ENCODE results near the gene TMC2. TPM values are rescaled to one million over a fixed set of nuclear protein-coding genes. Genes with fewer than 3 reads are reported as not detected.

TMC2 gene
- total and polyA plus RNA-seq, 3 donors from 2014 or later = 0.56 to 0.63 (median 0.59) TPM

MicroRNAs encoded within 50 kb of the gene (microRNA counts, 767-probe panel; counts per million panel counts)
- 0 to 152 counts per million in 2 donors for microRNA hsa-miR-1292

Small RNA genes within 50 kb of the gene (microRNA-seq; reads per million reads assigned to microRNA genes)
- 2.8 to 3.5 reads per million in 2 donors for gene MIR1292 (ENCODE audit: borderline number of aligned reads in 2 of 2, borderline replicate concordance in 1 of 2)

Small RNA genes within 50 kb of the gene (small RNA-seq; reads per million reads assigned to genes)
- 0 reads per million in 2 donors for gene SNORA51
- gene SNORD110 = 0 reads per million in 2 donors
- gene SNORD56 = 0 reads per million in 2 donors
- 0 reads per million in 2 donors for gene SNORD57
- gene SNORD86 = 0 reads per million in 2 donors

Other genes with a start within 250 kb of the TMC2 start
- gene TGM3, start 240.6 kb upstream of the TMC2 start, total RNA-seq = 1 to 10 TPM; 2.6 to 3.1 TPM
- gene TGM3, start 240.6 kb upstream of the TMC2 start, polyA plus RNA-seq (ENCODE audit: insufficient read depth, low read depth, low replicate concordance) = 4.9 TPM
- gene TGM6, start 155.7 kb upstream of the TMC2 start, total RNA-seq = not detected
- not detected for gene TGM6, start 155.7 kb upstream of the TMC2 start, polyA plus RNA-seq (ENCODE audit: insufficient read depth, low read depth, low replicate concordance)
- 100 to 1,000 TPM; 140 to 207 TPM for gene SNRPB, start 65.8 kb upstream of the TMC2 start, total RNA-seq
- gene SNRPB, start 65.8 kb upstream of the TMC2 start, polyA plus RNA-seq (ENCODE audit: insufficient read depth, low read depth, low replicate concordance) = 171 TPM
- 10 to 100 TPM in 1 of 2 donors, 1 to 10 TPM in 1; 9.9 to 11.7 TPM for gene ZNF343, start 27.7 kb upstream of the TMC2 start, total RNA-seq
- 11.0 TPM for gene ZNF343, start 27.7 kb upstream of the TMC2 start, polyA plus RNA-seq (ENCODE audit: insufficient read depth, low read depth, low replicate concordance)
- 100 to 1,000 TPM; 110 TPM for gene NOP56, start 116.1 kb downstream of the TMC2 start, total RNA-seq
- 125 TPM for gene NOP56, start 116.1 kb downstream of the TMC2 start, polyA plus RNA-seq (ENCODE audit: insufficient read depth, low read depth, low replicate concordance)
- 100 to 1,000 TPM; 105 to 123 TPM for gene IDH3B, start 127.6 kb downstream of the TMC2 start, total RNA-seq
- 90.6 TPM for gene IDH3B, start 127.6 kb downstream of the TMC2 start, polyA plus RNA-seq (ENCODE audit: insufficient read depth, low read depth, low replicate concordance)
- gene EBF4, start 156.2 kb downstream of the TMC2 start, total RNA-seq = 10 to 100 TPM in 1 of 2 donors, 1 to 10 TPM in 1; 7.4 to 14.2 TPM
- 6.1 TPM for gene EBF4, start 156.2 kb downstream of the TMC2 start, polyA plus RNA-seq (ENCODE audit: insufficient read depth, low read depth, low replicate concordance)